Raji (cell line): ENCODE measurements around the gene TOX2.

ENCODE experiments used
- POLR2A ChIP-seq: IDR thresholded peaks from 2 replicates; pipeline ENCODE4 v1.6.1; 2011; ENCODE audit warnings: low read depth, low read length, control low read depth; ENCODE audit not compliant: insufficient read depth

TOX2 gene

DNA sequence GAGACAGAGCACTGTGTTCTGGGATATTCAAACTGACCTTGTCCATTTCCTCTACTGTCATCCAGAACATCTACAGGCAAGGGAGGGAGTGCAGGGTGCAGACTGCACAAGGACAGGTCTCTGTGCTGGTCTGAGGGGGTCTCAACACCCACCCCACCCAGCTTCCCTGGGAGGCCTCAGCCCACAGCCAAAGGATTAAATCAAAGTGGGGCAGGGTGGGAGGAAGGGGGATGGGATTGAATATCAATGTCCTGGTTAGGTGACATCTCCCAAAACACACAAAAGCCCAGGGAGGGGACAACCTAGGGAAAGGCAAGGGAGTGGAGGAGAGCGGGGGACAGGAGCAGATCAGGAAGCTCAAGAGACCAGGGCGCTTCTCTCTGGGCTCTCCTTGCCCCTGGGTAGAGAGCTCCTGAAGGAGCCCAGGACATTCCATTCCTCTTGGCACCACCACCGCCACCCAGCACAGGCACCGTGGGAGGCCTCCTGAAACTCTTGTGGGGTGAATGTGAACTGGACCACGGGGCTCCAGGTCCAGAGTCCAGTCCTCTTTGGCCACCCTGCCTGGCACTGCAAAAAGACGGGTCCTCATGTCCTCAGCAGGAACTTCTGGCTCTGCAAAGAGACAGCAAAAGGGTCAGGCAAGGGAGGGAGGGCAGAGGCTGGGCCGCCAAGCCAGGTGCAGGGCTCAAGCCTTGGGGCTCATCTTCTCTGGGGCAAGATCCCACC lies 198.4 kb downstream of the TOX2 start:
- TF ChIP-seq POLR2A = no peak

- no peak for TF ChIP-seq POLR2A
Observed at GRCh38 chr20:44113618-44114376, 199.1 kb downstream of the TOX2 start.

DNA sequence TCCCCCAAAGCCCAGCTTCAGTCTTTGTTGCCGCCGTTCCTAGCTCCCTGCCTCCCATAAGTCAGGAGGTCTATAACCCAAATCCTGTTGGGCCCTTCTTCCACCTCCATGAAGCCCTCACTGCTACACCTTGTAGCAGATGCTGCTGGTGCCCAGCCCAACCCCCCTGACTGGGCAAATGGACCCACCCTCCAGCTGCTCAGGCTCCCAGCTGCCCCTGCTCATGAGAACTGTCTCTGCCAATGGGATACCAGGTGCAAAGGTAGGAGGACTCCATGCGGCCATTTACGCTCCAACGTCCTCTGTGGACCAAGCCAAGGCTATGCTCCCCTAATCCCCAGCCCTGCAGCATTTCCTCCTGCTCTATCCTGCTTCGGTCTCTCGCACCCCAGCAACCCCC lies 200.5 kb downstream of the TOX2 start:
- TF ChIP-seq POLR2A = no peak

- no peak for TF ChIP-seq POLR2A
Observed at GRCh38 chr20:44115762-44116644, 201.4 kb downstream of the TOX2 start.

- no peak for TF ChIP-seq POLR2A
Observed at GRCh38 chr20:44117296-44118184, 202.9 kb downstream of the TOX2 start.

DNA sequence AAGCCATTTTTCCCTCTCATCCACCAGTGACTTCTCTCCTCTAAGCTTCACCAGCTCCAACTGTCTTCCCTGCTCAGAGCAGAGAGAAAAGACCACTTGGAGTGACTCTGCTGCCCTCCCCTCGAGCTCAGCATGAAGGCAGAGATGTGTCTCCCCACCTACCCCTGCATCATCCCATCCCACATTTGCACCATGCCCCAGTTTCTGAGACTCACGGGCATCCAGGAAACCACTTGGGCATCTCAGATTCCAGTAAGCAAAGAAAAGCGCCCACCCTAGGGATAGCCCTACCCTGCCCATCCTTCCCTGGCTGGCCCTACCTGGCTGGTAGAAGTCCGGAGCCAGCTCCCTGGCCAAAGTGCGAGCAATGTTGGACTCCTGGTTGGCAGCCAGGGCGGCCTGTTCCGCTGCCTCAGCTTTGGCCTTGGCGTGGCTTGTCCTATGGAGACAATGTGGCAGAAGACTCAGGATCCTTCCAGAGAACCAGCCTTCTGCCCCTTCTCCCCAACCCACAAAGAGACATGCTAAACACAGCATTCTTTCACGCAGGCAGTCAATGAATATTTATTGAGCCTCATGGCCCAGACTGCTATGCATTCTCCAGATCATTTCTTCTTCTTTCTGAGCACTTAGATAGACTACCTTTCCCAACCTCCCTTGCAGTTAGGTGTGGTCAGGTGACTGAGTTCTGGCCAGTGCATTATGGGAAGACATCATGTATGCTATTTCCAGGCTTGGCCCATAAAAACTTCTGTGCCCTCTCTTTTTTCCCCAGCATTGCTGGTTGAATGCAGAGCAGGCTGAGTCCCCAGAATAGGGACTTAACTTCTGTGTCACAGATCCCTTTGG lies 203.8 kb downstream of the TOX2 start:
- TF ChIP-seq POLR2A = no peak
